IMR-90 (cell line): ENCODE results near the gene CRACR2B. TPM values are rescaled to one million over a fixed set of nuclear protein-coding genes. Genes with fewer than 3 reads are reported as not detected.

Experiments used
- ATAC-seq: fragments of 200-7000 bp; cut with Tn5 transposase; 2 replicates; pipeline ENCODE4 v1.9.1; 2020; ENCODE audit warnings: low read depth, mild to moderate bottlenecking, moderate library complexity
- BruUV-seq: library from RNA; stranded (reverse); fragments of 400-500 nt; replicated peaks from 2 replicates; lab custom pipeline; 2021; lab: Mats Ljungman, UMichigan
- CTCF ChIA-PET: fragments of 300-600 bp; formaldehyde crosslinking; extraction: SDS; loops from one replicate; lab custom pipeline; 2021; ENCODE audit warnings: antibody characterized with exemption; lab: Yijun Ruan, JAX
- POLR2A ChIA-PET: fragments of 300-600 bp; sonication (Branson Sonifier 250); formaldehyde crosslinking; loops from one replicate; lab custom pipeline; 2022; ENCODE audit warnings: antibody characterized with exemption; ENCODE audit not compliant: unreplicated experiment; lab: Charles Lee
- DNase-seq: peaks from one replicate; pipeline ENCODE4 v3.0.0; 2013
- H2AFZ ChIP-seq: replicated peaks from 2 replicates; pipeline ENCODE3; 2013; ENCODE audit warnings: low read length, mild to moderate bottlenecking; ENCODE audit not compliant: poor library complexity
- H2AK5ac ChIP-seq: 2 replicates; pipeline ENCODE4 v1.6.1; 2013; ENCODE audit warnings: low read depth, low read length, inconsistent platforms
- H2AK9ac ChIP-seq: replicated peaks from 2 replicates; pipeline ENCODE3; 2013; ENCODE audit warnings: mild to moderate bottlenecking, low read depth, low read length, moderate library complexity; ENCODE audit not compliant: poor library complexity
- H2BK120ac ChIP-seq: 2 replicates; pipeline ENCODE4 v1.6.1; 2013; ENCODE audit warnings: low read depth, low read length, inconsistent platforms
- H2BK15ac ChIP-seq: 3 replicates; pipeline ENCODE4 v1.6.1; 2013; ENCODE audit warnings: low read depth, low read length, inconsistent platforms
- H2BK20ac ChIP-seq: 2 replicates; pipeline ENCODE4 v1.6.1; 2013; ENCODE audit warnings: low read depth, mild to moderate bottlenecking, inconsistent platforms, low read length, moderate library complexity
- H2BK5ac ChIP-seq: 2 replicates; pipeline ENCODE4 v1.6.1; 2013; ENCODE audit warnings: mild to moderate bottlenecking, low read depth, low read length, inconsistent platforms; ENCODE audit not compliant: poor library complexity, severe bottlenecking
- H3K14ac ChIP-seq: replicated peaks from 2 replicates; pipeline ENCODE4 v1.6.1; 2013; ENCODE audit warnings: low read depth, low read length, inconsistent platforms
- H3K18ac ChIP-seq: 2 replicates; pipeline ENCODE4 v1.6.1; 2013; ENCODE audit warnings: low read depth, low read length, control low read depth
- H3K23ac ChIP-seq: 2 replicates; pipeline ENCODE4 v1.6.1; 2013; ENCODE audit warnings: low read depth, low read length, inconsistent platforms
- H3K27ac ChIP-seq: 2 replicates; pipeline ENCODE4 v1.5.1; 2013; ENCODE audit warnings: mild to moderate bottlenecking, control low read depth, low read length; ENCODE audit not compliant: insufficient read depth
- H3K27me3 ChIP-seq: 2 replicates; pipeline ENCODE4 v1.6.1; 2013; ENCODE audit warnings: low read length; ENCODE audit not compliant: control insufficient read depth, insufficient read depth
- H3K36me3 ChIP-seq: 2 replicates; pipeline ENCODE4 v1.6.1; 2013; ENCODE audit warnings: low read length, mixed read lengths; ENCODE audit not compliant: control insufficient read depth, insufficient read depth
- H3K4ac ChIP-seq: 2 replicates; pipeline ENCODE4 v1.6.1; 2013; ENCODE audit warnings: low read depth, low read length, inconsistent platforms
- H3K4me1 ChIP-seq: 2 replicates; pipeline ENCODE4 v1.6.1; 2013; ENCODE audit warnings: low read length, mixed read lengths; ENCODE audit not compliant: control insufficient read depth, insufficient read depth
- H3K4me2 ChIP-seq: 2 replicates; pipeline ENCODE4 v1.6.1; 2013; ENCODE audit warnings: low read depth, mild to moderate bottlenecking, control low read depth, low read length, moderate library complexity
- H3K4me3 ChIP-seq: 2 replicates; pipeline ENCODE4 v1.5.1; 2013; ENCODE audit warnings: low read depth, mild to moderate bottlenecking, control low read depth, low read length, moderate library complexity; ENCODE audit not compliant: insufficient read depth
- H3K56ac ChIP-seq: 2 replicates; pipeline ENCODE4 v1.6.1; 2013; ENCODE audit warnings: low read length, inconsistent platforms; ENCODE audit not compliant: insufficient read depth; ENCODE audit errors: extremely low read depth
- H3K79me1 ChIP-seq, 2 experiments: 2 replicates each; pipeline ENCODE4 v1.6.1; 2013; ENCODE audit warnings: low read length in 2 of 2, inconsistent platforms in 1 of 2, low read depth in 1 of 2
- H3K9ac ChIP-seq: 2 replicates; pipeline ENCODE4 v1.6.1; 2013; ENCODE audit warnings: low read depth, low read length, control low read depth
- H3K9me1 ChIP-seq: 2 replicates; pipeline ENCODE4 v1.6.1; 2013; ENCODE audit warnings: low read length, inconsistent platforms; ENCODE audit not compliant: insufficient read depth
- H3K9me3 ChIP-seq: 2 replicates; pipeline ENCODE4 v1.6.1; 2013; ENCODE audit warnings: low read length; ENCODE audit not compliant: control insufficient read depth, insufficient read depth
- H4K20me1 ChIP-seq: 2 replicates; pipeline ENCODE4 v1.6.1; 2013; ENCODE audit warnings: low read length, inconsistent platforms; ENCODE audit not compliant: insufficient read depth
- H4K5ac ChIP-seq: 2 replicates; pipeline ENCODE4 v1.6.1; 2013; ENCODE audit warnings: mild to moderate bottlenecking, low read depth, low read length, control low read depth
- H4K8ac ChIP-seq, 2 experiments: 2 replicates each; pipeline ENCODE4 v1.6.1; 2013; ENCODE audit warnings: low read depth in 2 of 2, low read length in 2 of 2, control low read depth in 1 of 2, inconsistent platforms in 1 of 2
- H4K91ac ChIP-seq: 2 replicates; pipeline ENCODE4 v1.6.1; 2013; ENCODE audit warnings: low read depth, low read length, inconsistent platforms; ENCODE audit not compliant: insufficient read depth
- BHLHE40 ChIP-seq: fragments of 150-350 bp; IDR thresholded peaks from 2 replicates; pipeline ENCODE4 v1.6.1; 2016; ENCODE audit warnings: mild to moderate bottlenecking, low read depth, low read length
- CEBPB ChIP-seq: IDR thresholded peaks from 2 replicates; pipeline ENCODE4 v1.6.1; 2012; ENCODE audit warnings: low read depth, low read length, improper control_type of control experiment
- CHD1 ChIP-seq: IDR thresholded peaks from 2 replicates; pipeline ENCODE4 v1.6.1; 2012; ENCODE audit warnings: low read depth, low read length, improper control_type of control experiment
- FOS ChIP-seq: fragments of 150-350 bp; IDR thresholded peaks from 2 replicates; pipeline ENCODE4 v1.6.1; 2016; ENCODE audit warnings: low read depth, low read length
- MAZ ChIP-seq: IDR thresholded peaks from 2 replicates; pipeline ENCODE4 v1.6.1; 2012; ENCODE audit warnings: low read depth, mild to moderate bottlenecking, low read length, improper control_type of control experiment, moderate library complexity, borderline replicate concordance
- MXI1 ChIP-seq: IDR thresholded peaks from 2 replicates; pipeline ENCODE4 v1.6.1; 2012; ENCODE audit warnings: low read depth, mild to moderate bottlenecking, low read length, moderate library complexity, borderline replicate concordance
- NFE2L2 ChIP-seq: fragments of 150-350 bp; IDR thresholded peaks from 2 replicates; pipeline ENCODE4 v1.6.1; 2016; ENCODE audit warnings: low read depth, mild to moderate bottlenecking, low read length
- POLR2A ChIP-seq: IDR thresholded peaks from 2 replicates; pipeline ENCODE4 v1.6.1; 2012; ENCODE audit warnings: mild to moderate bottlenecking, low read depth, low read length
- RAD21 ChIP-seq: IDR thresholded peaks from 2 replicates; pipeline ENCODE4 v1.6.1; 2012; ENCODE audit warnings: low read length, improper control_type of control experiment
- RFX5 ChIP-seq: IDR thresholded peaks from 2 replicates; pipeline ENCODE4 v1.8.0; 2012; ENCODE audit warnings: low read depth, mild to moderate bottlenecking, low read length, moderate library complexity
- SMC3 ChIP-seq: fragments of 150-350 bp; IDR thresholded peaks from 2 replicates; pipeline ENCODE4 v1.6.1; 2016; ENCODE audit warnings: low read depth, mild to moderate bottlenecking, antibody characterized with exemption, low read length, moderate library complexity
- WGBS, 2 experiments: methylation state at CpG; one replicate each; pipeline versions ENCODE4 v1.1.5 to v1.1.7; 2013; ENCODE audit warnings: missing lambda C conversion rate in 2 of 2; ENCODE audit not compliant: insufficient read length in 1 of 2; ENCODE audit errors: extremely low coverage in 2 of 2; 5-methylcytosine and 5-hydroxymethylcytosine counted together
- dilution Hi-C: fragments of 300-500 bp; cut with HindIII; formaldehyde crosslinking; loops from one replicate; pipeline ENCODE4 v1.14.3; 2018; ENCODE audit warnings: low sequenced_read_pairs; ENCODE audit not compliant: unreplicated experiment
- in situ Hi-C: fragments of 300-500 bp; cut with MboI; formaldehyde crosslinking; loops from 3 replicates; pipeline ENCODE4 v1.14.3; 2019; ENCODE audit warnings: low sequenced_read_pairs, inconsistent platforms, mixed read lengths
- intact Hi-C: fragments of 100-400 bp; cut with micrococcal nuclease; formaldehyde crosslinking; loops from 2 replicates; pipeline ENCODE4 v1.10.0; 2022
- polyA plus RNA-seq, 3 experiments: library from polyadenylated mRNA; depleted of rRNA; stranded (reverse); fragments of >200 nt; gene quantifications; 2 replicates each; pipeline ENCODE4 v1.2.3, GENCODE V29; 2012; ENCODE audit warnings: low replicate concordance in 1 of 3
- total RNA-seq: library from RNA; depleted of rRNA; stranded (reverse); fragments of >200 nt; gene quantifications from 2 replicates; pipeline ENCODE4 v1.2.3, GENCODE V29; 2012
- TF ChIP-seq, protein P1 (sequence below): conservative IDR thresholded peaks from 2 replicates; pipeline ENCODE4 v1.5.1; 2012; ENCODE audit warnings: mild to moderate bottlenecking, low read depth, low read length, improper control_type of control experiment
- TF ChIP-seq, protein P2 (sequence below): fragments of 150-350 bp; IDR thresholded peaks from 2 replicates; pipeline ENCODE4 v1.6.1; 2017; ENCODE audit warnings: mild to moderate bottlenecking, antibody characterized with exemption, low read length, low read depth

The CRACR2B gene
- total and polyA plus RNA-seq, 2 of the 4 experiments (the other 2 are of a cell fraction), result 0.54 to 2.5 TPM

DNA sequence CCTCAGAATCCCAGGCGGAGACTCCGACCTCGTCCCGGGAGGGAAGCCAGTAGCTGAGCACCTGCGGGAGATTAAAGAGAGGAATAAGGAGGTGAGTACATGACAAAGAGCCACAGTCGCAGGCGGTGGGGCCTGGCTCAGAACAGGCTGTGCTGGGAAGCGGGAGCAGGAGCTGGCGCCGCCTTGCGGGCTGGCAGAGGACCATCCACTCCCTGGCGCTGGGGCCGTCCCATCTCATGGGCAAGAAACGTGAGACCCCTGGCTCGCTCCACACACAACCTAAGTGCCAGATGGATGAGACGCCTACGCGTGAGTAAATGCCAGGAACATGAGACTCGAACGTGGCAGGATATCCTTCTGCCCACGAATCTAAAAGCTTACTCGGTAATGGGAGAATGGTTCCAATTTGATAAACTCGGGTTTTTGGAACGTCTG, 44.1 kb upstream of the CRACR2B start (continued):
- TF ChIP-seq CEBPB, result no peak

DNA sequence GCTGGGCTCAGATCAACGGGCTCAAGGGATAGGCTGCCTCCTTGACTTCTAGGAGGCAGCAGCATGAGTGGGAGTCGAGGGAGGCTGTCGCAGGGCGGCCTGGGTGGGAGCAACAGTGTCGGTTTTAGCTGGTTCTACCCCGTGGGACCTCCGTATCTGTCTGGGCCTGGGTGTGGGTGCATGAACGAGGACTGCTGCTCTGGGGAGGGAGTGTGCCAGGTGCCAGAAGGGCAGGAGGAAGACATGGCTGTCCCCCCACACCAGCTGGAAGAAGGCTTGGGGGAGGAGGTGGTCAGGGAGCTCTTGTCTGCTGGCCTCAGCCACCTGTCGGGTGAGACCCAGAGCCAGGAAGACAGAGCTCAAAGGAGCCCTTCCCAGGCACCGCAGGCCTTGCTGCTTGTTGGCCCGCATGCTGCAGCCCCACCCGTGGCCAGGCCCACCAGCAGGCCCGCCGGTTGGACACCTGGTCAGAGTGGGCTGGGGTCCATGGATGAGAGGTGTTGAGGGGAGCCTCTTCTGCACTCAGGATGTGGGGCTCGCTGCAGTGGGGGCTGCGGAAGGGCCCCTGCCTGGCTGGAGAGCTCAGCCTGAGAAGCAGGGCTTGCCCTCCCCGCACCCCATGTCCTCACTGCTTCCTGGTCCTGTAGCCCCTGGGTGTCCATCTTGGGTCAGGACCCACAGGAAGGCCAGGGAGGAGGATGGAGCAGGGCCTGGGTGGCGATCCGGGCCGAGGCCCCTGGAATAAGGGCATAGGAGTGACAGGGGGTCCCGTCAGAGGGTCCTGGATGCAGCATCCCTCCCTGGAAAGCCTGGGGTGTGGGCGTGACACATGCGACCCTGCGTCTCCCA, 41.3 kb upstream of the CRACR2B start:
- ChIA-PET POLR2A (no interaction called here), CTCF (no interaction called here)
- no peak overlapping the region for H2AK5ac ChIP-seq
- TF ChIP-seq CEBPB (no peak), SMC3 (no peak), RFX5 (no peak), BHLHE40 (no peak), MXI1 (no peak), CHD1 (no peak), POLR2A (no peak), RAD21 (no peak), NFE2L2 (no peak), MAZ (no peak), FOS (no peak)
- TF ChIP-seq, protein P1, sequence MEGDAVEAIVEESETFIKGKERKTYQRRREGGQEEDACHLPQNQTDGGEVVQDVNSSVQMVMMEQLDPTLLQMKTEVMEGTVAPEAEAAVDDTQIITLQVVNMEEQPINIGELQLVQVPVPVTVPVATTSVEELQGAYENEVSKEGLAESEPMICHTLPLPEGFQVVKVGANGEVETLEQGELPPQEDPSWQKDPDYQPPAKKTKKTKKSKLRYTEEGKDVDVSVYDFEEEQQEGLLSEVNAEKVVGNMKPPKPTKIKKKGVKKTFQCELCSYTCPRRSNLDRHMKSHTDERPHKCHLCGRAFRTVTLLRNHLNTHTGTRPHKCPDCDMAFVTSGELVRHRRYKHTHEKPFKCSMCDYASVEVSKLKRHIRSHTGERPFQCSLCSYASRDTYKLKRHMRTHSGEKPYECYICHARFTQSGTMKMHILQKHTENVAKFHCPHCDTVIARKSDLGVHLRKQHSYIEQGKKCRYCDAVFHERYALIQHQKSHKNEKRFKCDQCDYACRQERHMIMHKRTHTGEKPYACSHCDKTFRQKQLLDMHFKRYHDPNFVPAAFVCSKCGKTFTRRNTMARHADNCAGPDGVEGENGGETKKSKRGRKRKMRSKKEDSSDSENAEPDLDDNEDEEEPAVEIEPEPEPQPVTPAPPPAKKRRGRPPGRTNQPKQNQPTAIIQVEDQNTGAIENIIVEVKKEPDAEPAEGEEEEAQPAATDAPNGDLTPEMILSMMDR, result no peak
- TF ChIP-seq, protein P2, sequence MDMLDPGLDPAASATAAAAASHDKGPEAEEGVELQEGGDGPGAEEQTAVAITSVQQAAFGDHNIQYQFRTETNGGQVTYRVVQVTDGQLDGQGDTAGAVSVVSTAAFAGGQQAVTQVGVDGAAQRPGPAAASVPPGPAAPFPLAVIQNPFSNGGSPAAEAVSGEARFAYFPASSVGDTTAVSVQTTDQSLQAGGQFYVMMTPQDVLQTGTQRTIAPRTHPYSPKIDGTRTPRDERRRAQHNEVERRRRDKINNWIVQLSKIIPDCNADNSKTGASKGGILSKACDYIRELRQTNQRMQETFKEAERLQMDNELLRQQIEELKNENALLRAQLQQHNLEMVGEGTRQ, result no peak
- no peak overlapping the region for H2BK15ac ChIP-seq
- no peak overlapping the region for H2BK20ac ChIP-seq
- no peak overlapping the region for H2AFZ ChIP-seq
- DNase-seq (no peak), ATAC-seq (no peak)
- no peak overlapping the region for H3K9ac ChIP-seq
- H4K8ac ChIP-seq, result no peak overlapping the region
- no peaks in the 10 kb centered on the region for H3K9me1 ChIP-seq
- H3K27me3 ChIP-seq, result no peaks in the 10 kb centered on the region
- no peak overlapping the region for H2BK5ac ChIP-seq
- H3K23ac ChIP-seq, result no peak overlapping the region
- dilution Hi-C loops (no loop called here), intact Hi-C loops (no loop called here), in situ Hi-C loops (no loop called here)
- no peak overlapping the region for H3K27ac ChIP-seq
- H3K4me3 ChIP-seq, result no peak overlapping the region
- no peak overlapping the region for H3K14ac ChIP-seq
- peaks cover 16% of the 10 kb centered on the region for H4K20me1 ChIP-seq
- H3K4me1 ChIP-seq, result peaks cover 11% of the 10 kb centered on the region
- H3K4me2 ChIP-seq, result no peak overlapping the region
- H3K79me1 ChIP-seq, result peaks cover 0 to 15% of the 10 kb centered on the region in 2 experiments; a peak in 2 of 4 replicates
- H3K9me3 ChIP-seq, result no peaks in the 10 kb centered on the region
- peak overlapping the region; percentile 1 for H2AK9ac ChIP-seq
- 0 out of 2 replicates have a peak, but pooled peaks cover 2% of the 10 kb centered on the region for H3K36me3 ChIP-seq
- no peak overlapping the region for H4K91ac ChIP-seq
- BruUV-seq, result no TSS peak
- no peak overlapping the region for H3K18ac ChIP-seq
- H3K4ac ChIP-seq, result no peak overlapping the region
- H4K5ac ChIP-seq, result no peak overlapping the region
- 93% methylated on average over 10 of the region's 24 CpGs; no CpG with 5 or more reads in 1 of the 2 experiments for WGBS, 2 experiments
- H3K56ac ChIP-seq, result no peak overlapping the region
- H2BK120ac ChIP-seq, result no peak overlapping the region
